ENCODE results near the gene WDR1.

GRCh38 chr4:10082459-10083272 lies 33.9 kb downstream of the WDR1 start:
- TF ChIP-seq, protein P1, sequence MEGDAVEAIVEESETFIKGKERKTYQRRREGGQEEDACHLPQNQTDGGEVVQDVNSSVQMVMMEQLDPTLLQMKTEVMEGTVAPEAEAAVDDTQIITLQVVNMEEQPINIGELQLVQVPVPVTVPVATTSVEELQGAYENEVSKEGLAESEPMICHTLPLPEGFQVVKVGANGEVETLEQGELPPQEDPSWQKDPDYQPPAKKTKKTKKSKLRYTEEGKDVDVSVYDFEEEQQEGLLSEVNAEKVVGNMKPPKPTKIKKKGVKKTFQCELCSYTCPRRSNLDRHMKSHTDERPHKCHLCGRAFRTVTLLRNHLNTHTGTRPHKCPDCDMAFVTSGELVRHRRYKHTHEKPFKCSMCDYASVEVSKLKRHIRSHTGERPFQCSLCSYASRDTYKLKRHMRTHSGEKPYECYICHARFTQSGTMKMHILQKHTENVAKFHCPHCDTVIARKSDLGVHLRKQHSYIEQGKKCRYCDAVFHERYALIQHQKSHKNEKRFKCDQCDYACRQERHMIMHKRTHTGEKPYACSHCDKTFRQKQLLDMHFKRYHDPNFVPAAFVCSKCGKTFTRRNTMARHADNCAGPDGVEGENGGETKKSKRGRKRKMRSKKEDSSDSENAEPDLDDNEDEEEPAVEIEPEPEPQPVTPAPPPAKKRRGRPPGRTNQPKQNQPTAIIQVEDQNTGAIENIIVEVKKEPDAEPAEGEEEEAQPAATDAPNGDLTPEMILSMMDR (conservative IDR thresholded peaks at IDR 0.05): no peak
- TF ChIP-seq EZH2 (IDR thresholded peaks at IDR 0.05; ENCODE audit: low read depth): no peak

All from PC-9 (cell line).